Iris pigment epithelial cell (primary cell): ENCODE measurements around the gene PEX10.

Source experiments
- DNase-seq: peaks from one replicate; pipeline ENCODE4 v3.0.0-alpha.2; 2011; ENCODE audit warnings: low read depth

Gene PEX10

DNA sequence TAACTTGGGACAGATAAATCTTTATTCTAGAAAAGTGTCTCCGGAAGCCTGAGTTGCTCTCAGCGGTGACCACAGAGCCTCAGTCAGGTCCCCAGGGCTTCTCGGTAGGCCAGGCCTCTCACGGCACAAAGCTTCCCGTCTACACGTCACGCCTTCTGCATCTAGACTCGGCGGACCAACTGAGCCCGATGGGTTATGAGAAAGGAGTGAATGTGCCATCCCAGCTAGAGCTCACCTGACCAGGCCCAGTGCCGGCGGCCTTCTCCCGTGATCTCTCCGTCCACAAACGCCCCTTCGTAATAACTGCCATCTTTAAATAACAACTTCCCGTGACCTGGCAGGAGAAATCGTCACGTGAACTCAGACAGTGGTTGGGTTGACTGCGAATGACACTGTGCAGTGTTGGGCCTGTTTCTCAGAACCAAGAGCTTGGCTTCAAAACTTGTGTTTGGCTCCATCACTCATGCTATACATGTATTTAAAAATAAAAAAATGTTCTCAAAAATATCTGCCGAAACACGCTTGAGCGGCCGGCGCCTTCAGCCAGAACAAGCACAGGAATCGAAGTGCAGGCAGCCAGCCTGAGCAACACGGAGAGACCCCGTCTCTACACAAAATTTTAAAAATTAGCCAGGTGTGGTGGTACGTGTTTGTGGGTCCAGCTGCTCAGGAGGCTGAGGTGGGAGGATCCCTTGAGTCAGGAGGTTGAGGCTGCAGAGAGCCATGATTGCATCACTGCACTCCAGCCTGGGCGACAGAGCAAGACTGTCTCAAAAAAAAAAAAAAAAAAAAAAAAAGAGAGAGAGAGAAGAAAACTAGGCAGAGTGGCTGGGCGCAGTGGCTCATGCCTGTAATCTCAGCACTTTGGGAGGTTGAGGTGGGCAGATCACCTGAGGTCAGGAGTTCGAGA, 24.1 kb downstream of the PEX10 start:
- DNase-seq, result no peak

DNA sequence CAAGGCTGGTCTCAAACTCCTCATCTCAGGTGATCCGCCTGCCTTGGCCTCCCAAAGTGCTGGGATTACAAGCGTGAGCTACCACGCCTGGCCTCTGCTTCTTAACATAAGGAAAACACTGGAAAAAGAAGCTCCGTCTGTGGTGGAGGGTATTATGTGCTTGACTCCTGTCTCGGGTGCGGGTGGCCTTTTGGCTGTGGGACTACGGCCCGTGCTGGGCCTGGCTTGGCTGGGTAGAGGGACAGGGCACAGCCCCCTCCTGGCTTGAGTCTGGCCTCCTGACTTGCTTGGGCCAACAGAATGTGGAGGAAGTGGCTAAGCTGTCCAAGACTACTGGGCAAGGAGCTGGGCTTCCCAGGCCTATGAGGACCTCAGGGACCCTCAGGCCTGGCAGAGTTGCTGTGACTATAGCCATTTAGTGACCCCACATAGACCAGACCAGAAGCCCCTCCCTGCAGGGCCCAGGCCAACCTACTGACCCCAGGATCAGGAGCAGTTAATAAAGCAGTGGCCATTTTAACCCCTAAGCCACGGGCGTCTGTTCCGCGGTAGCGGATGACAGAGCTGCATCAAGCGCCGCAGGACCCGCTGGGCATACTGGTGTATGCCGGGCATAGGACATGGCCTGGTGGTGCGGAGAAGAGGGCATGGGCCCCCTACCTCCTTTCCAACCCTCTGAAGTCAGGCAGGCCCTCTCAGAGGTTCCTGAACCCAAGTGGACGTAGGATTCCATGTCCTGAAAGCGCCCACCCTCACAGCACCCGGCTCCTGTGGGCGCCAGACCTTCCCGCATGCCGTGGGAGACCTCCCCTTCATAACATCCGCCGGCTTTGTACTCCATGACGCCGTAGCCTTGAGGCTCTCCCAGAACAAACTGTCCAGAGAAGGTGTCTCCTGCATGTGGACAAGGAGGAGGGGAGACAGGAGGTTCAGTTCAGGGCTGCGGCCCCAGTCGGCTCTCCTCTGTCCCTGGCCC, 25.4 kb downstream of the PEX10 start:
- DNase-seq, result no peak

DNA sequence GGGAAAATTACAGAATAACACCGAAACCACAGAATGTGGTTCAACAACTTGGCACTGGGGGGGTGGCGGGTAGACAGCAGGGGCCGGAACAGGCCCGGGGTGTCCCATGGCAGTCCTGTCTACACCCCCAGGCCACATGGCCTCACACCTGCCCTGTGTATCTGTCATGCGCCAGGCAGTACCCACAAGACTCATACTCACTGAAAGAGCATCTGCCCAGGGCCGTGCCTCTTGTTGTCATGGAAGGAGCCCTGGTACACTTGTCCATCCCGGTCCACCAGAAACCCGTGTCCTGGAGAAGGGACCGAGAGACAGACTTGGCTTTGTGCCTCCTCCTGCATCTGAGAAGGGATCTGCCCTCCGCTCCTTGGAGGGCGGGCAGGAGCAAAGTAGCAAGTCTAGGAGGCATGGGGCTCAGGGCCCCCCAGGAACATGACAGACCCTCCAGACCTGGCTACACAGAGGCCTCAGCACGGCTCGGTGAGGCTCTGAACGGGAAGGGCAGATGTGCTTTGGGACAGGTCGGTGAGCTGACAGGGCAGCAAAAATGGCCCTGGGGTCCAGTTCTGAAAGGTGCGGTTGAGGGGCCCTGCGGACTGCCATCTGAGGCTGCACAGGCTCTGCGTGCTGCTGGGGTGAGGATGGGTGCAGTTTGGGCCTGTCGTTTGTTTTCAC, 26.6 kb downstream of the PEX10 start:
- DNase-seq, result no peak

DNA sequence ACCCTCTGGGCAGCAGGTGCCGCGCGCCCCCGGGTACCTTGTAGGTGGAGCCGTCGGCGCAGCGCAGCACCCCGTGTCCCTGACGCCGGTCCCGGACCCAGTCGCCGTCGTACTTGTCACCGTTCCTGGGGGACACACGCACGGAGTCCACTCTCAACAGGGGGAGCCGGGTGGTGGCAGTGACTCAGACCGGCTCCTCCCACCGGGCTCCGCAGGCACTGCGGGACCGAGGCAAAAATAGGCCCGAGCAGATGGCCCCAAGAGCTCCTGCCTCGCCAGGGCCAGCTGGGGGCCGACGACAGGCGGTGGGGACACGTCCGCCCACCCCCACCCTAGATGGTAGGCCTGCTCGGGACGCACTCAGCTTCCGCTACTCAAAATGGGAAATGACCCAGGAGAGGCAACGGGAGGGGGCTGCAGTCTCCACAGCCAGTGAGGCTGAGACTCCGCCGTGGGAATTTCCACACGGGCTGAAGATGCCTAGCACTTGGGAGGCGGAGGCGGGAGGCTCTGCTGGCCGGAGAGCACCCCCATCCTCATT, 27.4 kb downstream of the PEX10 start:
- no peak for DNase-seq

DNA sequence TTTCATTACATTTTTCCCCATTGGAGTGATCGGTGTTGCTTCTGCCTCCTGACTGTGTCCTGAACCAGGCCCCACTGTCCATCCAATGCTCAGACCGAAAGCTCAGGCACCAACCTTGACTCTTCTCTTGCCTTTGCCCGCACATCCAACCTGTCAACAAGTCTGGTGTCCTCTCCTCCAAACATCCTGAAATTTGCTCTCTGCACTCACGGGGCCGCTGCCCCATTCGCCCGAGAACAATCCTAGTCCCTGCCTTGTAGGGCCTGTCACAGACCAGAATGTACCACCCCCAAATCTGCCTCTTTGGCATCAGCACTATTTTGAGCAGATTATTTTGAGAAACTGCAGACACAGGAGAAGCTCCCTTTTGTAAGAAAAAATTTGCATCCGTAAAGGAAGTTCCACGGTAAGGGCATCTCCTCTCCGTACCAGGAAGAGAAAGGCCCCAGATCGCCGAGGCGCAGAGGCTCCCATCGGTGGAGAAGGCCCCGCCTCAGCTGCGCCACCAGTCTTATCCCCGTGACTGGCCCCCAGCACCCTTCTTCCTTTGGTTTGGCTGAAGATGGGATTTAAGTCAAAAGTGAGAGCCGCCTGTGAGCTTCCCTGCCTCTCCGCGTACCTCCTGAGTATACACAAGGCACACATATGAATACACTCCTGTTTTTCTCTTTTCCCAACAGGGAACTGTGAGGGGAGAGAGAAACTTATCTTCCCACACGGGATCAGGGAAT, 28.1 kb downstream of the PEX10 start:
- DNase-seq, result no peak

DNA sequence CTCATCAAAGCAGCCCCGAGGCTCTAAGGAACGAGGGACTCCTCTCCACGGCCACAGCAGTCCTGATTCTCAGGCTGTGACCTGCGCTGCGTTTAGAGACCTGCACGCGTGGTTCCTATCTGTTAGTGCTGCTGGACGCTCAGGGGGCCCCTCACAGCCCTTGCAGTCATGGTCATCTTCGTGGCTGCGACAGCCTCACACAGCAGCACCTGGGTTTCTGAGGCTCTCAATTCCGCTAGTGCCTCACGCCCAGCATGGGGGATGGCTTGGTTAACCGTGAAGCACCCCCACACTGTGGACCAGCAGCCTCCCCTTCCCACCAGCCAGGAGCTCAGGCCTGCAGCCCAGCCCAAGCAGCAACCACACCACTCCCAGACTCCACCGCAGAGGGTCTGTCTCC, 28.8 kb downstream of the PEX10 start:
- no peak for DNase-seq

DNA sequence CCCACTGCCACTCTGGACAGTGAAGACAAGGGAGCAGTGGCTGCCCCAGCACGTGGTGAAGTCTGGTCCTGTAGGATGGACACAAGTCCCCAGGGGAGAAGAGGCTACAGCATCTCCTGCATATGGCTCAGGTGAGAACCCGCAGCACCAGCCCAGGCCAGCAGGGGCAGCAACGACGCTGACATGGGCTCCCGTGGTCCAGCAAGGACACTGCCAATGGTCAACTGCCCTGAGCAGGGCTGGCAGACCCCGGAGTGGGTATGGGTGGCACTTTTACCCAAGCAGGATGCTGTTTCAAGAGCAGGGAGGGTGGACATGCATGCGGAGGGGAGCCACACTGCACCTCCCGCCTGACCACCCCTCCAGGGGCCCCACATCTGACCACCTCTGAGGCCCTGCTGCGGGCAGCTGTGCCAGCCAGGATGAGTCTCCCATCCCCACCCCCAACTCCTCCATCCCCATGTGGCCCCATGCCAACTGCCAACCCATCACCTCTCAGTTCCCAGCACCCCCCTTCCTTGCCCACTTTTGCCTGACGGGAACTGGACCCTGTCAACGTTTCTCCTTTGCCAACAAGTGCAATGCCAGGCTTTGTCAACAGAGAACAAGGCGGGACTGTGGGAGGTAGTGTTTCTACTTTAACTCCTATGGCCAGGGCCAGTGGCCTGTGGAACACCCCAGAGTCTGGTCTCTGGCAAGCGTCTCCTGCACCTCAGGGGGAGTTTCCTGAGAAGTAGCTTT, 29.6 kb downstream of the PEX10 start:
- DNase-seq, result peak; percentile 28

DNA sequence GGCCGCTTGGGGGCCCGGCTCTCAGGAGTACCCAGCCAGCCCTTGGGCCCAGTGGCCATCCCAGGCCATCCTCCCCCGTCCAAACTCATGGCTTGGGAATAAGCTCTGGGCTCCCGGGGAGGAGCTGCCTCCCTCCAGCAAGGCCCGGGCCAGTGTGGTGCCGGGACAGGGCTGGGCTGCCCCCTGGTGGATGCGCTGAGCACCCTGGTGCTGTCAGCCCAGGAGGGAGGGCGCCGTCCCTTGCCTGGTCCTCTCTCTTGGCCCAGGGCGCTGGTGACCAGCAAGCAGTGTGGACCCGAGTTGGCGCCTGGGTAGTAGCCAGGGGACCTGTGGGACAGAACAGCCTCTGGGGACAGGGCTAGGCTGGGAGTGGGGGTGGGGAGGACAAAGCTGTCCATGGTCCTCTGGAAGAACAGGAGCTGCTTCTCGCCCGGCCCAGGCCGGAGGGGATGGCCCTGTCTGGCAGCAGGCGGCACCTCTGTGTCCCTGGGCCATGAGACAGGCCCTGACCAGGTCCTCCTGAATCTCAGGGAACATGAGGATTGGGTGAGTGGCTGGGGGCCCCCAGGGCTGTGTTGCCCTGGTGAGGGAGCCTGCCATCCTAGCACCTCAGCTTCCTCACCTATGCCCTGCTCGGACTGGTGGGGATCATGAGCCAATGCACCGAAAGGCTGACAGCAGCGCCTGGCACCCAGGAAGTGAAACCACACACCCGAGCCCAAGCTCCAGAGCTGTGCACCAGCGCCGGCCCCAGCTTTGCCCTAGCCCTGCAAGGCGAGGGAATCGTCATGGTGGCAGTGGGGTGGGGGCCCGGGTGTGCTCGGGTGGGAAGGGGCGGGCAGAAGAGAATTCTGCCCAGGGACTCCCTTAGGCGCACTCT, 30.4 kb downstream of the PEX10 start:
- peak; percentile 68 for DNase-seq

DNA sequence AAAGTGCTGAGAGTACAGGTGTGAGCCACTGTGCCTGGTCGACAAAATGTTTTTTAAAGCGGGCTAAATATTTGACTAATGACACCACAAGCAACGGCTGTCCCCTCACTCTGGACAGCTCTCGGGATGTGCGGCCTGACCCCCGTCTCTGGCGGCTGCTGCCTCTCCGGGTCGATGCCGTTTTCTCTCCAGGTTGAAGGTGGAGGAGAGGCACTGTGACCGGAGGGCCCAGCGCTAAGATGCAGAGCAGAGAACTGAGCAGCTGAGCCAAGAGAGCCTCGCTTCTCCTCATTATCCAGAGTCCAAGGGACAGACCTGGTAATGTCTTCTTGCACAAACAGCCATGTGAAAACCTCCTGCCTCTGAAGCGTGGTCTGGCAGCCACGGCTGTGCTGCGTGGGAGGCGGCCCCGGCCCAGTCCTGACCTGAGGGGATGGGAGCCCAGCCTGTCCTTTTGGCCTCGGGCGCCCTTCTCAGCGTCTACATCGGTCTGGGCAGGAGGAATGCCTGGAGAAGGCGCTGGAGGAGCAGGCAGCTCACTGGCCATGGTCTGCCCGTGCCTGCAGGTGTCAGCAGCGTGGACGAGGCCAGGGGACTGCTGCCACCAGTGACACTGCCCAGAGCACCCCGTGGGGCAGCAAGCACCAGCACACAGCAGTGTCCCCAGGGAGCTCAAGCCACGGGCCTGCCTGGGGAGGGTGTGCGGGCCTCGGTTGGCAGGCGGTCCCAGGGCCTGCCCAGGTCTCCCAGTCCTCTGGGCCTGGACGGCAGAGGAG, 31.4 kb downstream of the PEX10 start:
- no peak for DNase-seq

DNA sequence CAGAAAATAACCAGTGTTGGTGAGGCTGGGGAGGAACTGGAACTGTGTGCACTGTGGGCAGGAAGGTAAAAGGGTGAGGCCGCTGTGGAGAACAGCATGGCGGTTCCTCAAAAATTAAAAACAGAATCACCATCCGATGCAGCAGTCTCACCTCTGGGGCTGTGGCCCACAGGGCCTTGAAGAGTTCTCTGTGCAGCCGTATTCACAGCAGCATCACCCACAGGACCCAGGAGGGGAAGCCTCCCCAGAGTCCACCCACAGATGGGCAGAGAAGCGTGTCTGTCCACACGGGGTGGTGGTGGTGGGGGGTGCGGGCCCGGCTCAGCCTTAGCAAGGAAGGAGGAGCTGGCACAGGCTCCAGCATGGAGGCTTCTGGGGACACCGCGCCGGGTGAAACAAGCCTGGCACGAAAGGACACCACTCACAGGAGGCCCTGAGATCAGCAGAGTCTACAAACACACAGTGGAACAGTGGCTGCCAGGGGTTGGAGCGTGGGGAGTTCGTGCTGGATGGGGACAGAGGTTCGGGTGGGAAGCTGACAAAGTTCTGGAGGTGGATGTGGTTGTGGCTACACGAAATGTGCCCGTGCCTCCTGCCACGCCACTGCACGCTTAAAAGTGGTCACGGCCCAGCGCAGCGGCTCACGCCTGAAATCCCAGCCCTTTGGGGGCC, 32.5 kb downstream of the PEX10 start:
- no peak for DNase-seq

DNA sequence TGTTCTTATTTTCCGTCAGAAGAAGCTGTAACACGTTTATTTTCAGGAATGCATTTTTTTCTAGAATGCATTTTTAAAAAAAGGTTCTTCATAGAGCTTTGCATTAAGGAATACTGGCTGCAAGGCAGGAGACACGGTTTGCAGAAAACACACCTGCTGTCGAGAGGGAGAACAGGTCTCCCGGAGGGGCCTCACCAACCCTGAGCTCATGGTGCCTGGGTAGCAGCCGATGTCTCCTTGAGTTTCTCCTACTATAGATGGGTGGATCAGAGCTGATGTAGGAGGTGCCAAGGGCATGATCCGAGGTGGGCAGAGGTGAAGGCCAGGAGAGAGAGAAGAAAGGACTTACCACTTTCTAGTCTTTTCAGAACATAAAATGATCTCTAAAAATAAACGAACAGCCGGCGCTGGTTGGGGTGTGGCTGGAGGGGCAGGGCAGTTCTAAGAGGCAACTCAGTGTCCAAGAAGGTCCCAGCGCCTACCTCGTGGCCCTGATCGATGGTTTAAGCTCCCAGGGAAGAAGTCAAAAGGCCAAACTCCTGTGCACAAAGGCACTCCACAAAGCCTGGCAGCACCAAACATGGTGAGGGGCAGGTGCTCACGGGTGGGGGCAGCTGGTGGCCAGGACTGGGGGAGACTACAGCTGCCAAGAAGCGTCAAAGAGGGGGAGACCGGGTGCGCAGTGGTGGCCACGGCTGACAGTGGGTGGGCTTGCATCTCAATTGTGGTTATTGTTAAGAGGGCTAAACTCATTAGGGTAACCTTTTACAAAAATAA, 33.2 kb downstream of the PEX10 start:
- no peak for DNase-seq

DNA sequence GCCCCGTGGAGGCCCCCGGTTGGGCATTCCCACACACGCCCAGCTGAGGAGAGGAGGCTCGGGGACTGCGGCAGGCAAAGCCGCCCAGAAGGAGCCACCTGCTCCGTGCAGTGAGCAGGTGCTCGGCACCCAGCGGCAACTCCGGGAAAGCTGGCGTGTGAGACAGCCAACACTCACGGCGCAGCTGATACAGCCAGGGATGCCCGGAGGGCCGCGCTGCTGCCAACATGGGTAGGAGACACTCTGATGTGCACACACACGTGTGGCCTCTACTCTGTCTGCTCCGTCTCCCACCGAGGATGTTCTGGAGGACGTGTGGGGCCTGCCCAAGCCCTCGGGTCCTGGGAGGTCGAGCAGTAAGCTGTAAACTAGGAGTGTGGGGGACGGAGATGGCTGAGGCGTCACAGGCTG, 33.9 kb downstream of the PEX10 start:
- no peak for DNase-seq

DNA sequence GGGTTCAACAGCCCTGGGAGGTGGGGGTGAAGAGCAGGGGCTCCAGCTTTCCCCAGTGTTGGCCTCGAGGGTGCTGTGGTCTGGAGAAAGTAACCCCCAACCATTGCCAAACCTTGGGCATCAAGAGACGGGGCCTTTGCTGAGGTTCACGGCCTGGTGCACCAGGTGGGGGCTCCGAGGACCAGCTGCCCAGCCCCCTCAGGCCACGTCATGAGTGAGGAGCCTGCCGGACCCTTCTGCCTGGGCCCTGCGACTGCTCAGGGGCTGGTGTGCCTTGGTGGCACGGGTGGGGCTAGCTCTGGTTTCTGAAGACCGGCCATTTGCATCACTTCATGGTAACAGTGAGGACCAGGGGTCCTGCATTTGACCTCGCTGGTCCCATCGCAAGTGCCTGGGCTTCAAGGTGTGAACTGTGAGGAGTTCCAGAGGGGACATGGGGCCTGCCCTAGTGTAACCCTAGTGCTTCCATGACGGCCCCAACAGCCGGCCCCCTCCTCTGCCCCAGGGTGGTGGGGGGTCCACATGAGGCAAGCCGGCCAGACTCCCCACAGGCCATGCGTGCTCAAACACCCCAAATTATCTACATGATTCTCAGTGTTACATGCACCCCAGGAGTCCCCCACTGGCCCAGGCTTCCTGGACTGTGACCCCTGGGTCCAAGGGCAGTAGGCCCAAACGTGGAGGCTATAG, 34.5 kb downstream of the PEX10 start:
- DNase-seq, result no peak

DNA sequence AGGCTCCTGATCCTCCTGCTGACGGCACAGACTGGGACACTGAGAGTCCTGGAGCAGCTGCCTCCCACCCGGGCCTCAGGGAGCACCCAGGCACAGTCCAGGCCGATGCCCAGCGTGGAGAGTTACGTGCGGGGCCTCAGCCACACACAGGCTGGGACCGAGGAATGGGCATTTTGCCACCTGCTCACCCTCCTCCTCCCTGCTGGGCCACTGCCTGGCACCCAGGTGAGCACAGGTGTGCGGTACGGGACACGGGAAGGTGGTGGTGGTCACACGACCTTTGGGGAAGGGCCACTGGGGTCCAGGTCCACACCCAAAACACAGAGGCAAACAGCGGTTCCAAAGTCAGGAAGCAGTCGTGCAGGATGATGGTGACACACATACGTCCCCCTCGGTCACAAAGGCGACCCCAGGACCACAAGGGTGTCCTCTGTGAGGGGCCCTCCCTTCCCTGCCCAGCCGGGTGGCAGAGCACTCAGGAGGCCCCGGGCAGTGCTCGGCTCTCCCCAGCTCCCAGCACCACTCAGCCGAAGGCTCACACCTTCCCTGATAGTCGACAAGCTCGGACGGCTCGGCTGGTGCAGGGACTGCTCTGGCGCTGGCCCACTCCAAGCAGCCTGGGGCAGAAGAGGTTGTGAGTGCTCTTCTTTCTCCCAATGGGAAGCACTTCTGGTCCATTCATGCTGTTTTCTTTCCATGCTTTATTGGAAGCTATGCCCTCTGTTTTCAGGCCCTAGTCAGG, 35.3 kb downstream of the PEX10 start:
- no peak for DNase-seq

DNA sequence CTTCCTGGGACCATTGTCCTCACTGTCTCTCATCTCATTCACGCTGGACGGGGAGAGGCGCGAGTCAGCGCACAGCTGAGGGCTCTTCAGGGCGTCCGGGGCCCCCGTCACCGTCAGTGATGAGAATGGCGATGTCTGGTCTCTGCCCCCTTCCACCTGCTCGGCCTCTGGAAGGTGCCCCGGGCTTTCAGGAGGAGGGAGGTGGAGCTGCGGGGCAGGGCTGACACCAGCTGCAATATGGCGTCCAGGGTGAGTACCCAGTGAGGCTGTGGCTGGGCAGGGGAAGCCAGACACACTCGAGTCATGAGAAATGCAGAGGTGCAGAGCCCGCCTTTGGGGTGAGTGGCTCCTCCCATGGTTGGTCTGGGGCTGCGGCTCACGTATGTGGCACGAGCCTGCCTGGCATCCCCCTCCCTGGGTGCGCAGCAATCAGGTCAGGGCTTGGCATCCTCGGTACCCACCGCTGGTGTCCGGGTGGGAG, 36.1 kb downstream of the PEX10 start:
- no peak for DNase-seq

DNA sequence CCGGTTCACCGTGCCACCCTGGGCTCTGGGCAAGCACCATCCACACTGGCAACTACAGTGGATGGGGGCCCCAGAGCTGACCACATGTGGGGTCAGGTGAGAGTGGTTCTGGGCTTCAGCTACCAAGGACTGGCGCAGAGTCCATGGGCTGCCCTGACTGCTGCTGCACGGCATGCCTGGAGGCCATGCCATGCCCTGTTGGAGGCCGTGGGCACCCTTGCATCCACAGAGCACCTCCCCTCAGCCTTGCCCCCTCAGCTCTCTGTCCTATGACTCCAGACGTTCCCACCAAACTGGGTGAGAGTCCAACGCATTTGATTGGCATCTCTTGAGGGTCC, 36.5 kb downstream of the PEX10 start:
- no peak for DNase-seq
